ENCODE measurements around the gene CYB5R2.
"Not testable (repeated sequence)": the region's sequence is repeated elsewhere in the genome, so short reads cannot be mapped to it uniquely, and the experiment has no call there.

Gene CYB5R2

DNA sequence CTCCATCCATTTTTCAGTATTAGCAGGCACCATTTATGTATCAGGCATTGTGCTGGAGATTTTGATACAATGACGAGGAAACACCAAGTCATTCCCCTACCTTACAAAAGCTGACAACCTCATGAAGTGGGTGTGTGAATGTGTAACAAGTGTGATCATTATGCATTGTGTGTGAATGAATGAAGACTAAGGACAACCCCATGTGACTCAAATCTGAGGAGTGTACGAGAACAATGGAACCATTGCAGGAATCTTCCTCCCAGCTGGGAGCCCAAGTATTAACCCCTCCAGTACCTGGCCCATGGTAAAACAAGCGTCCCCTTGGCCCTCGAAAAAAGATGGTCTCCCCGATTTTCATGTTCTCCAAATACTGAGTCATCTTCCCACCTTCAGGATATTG lies 4.4 kb downstream of the CYB5R2 start:
- peak; percentile 96 for DNase-seq (ENCODE audit: low spot score)

DNA sequence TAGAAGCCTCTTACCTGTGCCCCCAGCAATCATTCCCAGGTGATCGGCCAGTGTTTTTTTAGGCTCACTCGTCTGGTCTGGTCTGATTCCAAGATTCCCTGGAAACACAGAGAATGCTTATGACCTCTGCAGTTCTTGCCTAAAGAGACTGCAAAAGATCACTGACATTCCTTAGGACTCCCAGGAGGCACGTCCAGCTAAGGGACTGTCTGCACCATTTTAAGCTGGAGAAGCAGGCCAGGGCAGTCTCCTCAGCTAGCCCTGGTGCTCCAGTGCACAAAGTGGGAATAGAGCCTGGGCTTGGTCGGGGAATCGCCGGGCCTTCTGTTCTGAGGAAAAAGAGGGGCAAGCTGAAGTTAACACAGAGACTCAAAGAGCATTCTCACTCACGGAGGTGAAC lies 4.8 kb downstream of the CYB5R2 start:
- no peak for DNase-seq (ENCODE audit: low spot score)

DNA sequence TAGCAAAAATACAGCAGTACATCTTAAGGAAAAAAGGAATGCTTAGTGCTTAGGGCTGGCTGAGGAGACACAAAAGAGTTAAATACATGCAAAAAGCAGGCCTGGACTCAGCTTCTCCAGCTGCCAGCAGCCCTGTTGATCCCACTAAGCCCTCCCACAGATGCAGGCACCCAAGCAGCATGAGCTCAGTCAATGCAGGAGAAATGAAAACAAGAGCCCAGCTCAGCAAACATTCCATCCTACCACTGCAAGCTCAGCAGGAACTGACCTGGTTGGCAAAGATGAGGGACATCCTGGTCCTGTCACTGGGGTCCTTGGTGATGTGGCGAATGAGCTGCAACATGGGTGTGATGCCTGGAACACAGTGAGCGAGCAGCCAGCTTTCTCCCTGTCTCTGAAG lies 5.8 kb downstream of the CYB5R2 start:
- DNase-seq (ENCODE audit: low spot score), result no peak

DNA sequence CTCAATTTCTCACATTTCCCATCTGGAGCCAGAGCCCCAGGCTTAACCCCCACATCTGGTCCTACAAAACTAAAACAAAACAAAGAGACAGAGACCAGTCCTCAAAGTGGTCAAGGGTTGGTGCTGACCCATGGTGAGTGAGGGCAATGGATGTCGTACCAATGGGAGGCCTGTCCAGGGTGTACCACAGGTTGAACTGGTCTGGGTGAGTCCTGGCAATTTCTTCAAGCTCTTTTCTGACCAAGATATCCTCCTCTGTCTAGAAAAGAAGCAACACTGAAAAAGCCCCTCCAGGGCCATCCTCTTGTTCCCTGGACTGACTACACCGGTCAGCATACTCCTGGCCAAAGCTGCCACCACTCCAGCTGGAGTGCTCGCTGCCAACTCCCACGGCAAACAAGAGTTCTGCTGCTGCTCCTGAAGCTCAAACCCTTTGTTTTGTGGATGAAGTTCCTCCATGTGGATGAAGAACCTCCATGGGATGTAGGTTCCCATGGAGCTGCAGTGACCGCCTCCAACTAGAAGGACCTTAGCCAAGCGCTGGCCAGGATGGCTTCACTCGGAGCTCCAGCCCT lies 6.9 kb downstream of the CYB5R2 start:
- no peak for DNase-seq (ENCODE audit: low spot score)

DNA sequence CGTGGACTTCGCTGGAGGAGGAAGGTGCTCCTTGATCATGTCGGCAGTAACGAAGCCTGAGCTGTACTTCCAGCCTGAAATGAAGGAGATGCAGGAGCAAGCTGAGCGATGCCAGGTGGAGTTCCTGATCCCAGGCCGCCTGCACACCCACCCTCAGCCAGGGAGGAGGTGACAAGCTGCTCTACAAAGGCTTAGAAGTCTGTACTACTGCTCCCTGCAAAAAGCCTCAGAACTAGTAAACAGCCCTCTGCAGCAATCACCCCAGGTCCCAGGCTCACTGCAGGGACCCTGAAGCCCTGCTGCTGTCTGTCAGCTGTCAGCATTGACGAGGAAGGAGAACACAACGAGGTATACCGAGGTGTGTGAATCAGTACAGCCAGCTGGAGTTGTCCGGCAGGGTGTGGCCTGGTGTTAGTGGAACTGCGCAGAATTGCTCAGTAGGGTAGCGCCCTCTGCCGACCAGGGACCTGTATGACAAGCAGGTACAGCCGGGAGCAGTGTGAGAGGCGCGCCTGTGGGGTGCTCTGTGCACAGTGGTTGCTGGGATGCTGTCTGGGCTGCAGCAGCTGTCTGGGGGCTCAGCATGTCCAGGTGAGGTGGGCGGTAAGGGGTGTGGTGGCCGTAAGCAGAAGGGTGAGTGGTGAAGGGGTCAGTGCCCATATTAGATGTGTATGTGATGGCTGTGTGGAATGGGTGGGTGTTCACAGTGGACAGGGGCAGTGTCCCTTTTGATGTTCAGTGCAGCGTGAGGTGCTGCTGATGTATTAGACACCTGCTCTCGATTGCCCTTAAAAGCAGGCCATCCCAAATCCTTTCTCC lies 7.6 kb downstream of the CYB5R2 start:
- no peak for DNase-seq (ENCODE audit: low spot score)

DNA sequence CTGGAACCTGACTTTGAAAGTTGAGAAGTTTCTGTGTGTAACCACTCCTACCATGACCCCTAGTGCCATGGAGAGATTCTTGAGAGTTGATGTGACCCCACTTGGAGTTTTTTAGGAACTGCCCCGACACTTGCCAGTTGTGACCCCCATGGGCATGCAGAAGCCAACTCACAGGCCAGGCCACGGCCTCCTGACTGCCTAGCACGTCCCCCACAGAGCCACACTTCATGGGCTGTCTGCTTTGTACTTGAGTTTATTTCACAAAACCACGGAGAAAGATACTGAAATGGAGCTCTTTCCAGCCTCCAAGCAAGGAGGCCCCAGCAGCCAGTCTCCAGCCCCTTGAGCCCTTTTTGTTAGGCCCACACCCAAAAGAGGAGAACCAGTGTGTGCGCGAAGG lies 8.4 kb downstream of the CYB5R2 start:
- DNase-seq (ENCODE audit: low spot score), result no peak

DNA sequence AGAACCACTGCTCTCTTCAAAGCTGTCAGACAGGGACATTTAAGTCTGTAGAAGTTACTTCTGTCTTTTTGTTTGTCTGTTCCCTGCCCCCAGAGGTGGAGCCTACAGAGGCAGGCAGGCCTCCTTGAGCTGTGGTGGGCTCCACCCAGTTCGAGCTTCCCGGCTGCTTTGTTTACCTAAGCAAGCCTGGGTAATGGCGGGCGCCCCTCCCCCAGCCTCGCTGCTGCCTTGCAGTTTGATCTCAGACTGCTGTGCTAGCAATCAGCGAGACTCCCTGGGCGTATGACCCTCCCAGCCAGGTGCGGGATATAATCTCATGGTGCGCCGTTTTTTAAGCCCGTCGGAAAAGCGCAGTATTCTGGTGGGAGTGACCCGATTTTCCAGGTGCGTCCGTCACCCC lies 9.8 kb downstream of the CYB5R2 start:
- not testable (repeated sequence) for DNase-seq (ENCODE audit: low spot score)

DNA sequence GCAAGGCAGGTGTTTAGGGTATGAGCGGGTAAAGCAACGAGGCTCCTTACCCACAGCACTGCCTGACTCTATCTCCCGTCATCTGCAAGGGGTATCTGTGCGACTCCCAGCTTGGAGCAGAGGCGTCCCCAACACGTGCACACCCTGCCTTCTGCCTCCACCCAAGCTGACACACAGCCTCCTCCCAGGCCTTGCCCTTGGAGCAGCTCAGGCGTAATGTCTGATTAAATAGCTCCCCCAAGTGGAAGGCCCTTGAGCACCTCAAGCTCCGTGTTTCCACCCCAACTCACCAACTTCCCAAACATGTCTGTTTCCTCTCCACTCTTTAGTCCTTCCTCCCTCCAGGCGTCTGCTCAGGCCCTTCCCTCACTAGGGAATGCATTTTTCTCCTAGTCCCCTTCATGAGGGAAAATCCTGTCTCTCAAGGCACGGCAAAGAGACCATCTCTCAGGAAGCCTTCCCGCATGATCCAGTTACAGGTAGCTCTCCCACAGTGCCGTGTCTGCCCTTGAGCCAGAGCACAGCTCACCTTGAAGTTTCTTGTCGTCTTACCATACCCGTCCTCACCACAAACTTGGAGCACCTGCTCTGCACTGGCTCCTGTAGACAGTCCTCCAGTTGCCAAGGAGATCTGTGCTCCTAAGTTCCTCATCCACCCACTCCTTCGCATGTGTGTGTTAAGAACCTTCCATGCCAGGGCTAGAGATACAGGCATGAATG lies 15.8 kb downstream of the CYB5R2 start:
- peak; percentile 94 for DNase-seq (ENCODE audit: low spot score)

DNA sequence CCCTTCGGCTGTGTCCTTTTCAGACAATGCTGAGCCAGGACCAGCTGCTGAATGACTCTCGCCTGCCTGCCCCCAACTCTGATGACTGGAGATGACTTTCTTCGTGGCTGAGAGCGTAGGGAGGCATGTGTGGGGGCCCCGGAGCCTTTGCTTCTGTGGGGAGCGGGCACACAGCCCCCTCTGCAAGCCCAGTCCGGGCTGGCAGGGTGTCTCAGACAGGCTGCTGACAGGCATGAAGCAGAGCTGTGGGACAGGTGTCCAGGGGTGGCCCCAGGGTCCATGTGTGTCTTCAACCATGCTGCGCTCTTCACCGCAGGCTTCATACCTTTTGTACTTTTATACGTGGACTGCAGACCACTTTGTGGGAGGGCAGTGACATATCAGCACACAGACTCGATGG lies 16.6 kb downstream of the CYB5R2 start:
- no peak for DNase-seq (ENCODE audit: low spot score)

DNA sequence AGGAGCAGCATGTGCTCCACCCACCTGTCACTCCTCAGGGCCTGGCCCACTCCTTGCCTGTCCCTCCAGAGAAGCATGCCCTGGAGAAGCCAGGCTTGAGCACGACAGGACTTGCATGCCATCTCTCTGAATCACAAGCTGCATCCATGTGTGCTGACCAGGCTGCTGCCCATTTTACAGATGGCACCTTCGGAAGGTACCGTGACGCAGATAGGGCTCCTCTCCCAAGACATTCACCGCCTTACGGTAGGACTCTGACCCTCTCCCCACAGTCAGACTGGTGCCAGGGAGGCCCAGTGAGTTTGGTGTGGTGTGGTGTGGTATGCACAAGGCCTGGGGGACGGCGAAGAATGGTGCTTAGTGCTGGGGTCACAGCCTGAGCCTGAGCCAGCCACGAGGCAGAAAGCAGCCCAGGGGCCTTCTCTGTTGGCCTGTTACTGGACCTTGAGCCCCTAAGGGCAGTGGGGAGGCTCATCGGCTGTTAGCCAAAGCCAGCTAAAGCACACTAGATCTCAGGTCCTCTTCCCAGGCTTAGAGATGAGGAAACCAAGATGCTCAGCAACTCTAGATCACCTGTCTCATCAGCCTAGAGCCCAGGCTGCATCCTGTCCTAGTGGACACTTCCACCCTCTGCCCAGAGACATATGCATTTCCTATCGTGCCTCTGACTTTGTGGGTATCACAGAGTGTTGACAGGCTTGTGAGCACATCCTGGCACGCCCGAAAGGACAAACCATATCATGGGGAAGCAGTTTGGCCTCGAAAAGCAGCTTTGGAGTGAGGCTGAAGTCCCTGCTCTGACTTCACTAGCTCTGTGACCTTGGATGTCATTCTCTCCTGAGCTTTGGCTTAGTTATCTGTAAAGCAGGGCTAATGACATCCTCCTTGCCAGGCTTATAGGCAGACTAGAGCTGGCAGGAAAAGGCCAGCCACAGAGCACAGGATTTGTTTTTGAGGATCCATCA lies 17.8 kb downstream of the CYB5R2 start:
- DNase-seq (ENCODE audit: low spot score), result no peak

DNA sequence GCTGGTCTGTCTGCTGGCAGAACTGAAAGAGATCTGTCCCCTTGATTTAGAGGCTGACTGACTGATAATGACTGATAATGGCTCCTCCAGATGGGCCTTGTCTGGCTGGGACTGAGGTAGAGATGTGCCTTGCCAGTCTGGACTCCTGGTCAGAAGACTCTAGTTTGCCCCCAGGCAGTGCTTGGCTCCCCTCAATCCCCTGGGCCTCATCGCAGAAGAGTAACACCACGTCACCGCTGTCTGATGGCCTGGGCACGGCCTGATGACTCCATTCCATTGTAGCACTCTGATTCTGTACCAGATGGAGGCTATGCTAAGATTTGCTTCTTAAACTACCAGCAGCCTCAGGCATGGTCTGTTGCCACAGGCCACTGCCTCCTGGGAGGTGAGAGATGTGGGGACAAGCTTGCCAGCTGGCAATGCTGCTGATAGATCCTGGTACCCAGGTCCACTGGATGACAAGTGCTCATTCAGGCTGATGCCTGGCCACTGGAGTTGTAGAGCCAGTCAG lies 19.1 kb downstream of the CYB5R2 start:
- peak; percentile 73 for DNase-seq (ENCODE audit: low spot score)

DNA sequence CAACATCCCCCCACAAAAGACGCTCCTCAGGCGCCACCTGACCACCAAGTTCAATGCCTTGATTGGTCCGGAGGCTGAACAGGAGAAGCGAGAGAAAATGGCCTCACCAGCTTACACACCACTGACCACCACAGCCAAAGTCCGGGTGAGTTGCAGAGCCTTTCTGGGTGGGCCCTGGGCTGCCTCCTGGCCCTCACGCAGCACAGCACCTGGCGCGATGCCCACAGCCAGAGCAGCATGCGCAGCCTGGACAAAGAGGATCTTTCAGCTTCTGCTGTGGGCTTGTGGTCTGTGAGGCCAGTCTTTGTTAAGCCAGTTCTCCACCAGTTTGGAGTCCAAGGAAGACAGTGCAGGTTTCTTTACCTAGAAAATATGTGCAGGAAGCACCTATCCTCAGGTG lies 21.6 kb downstream of the CYB5R2 start:
- peak; percentile 87 for DNase-seq (ENCODE audit: low spot score)

DNA sequence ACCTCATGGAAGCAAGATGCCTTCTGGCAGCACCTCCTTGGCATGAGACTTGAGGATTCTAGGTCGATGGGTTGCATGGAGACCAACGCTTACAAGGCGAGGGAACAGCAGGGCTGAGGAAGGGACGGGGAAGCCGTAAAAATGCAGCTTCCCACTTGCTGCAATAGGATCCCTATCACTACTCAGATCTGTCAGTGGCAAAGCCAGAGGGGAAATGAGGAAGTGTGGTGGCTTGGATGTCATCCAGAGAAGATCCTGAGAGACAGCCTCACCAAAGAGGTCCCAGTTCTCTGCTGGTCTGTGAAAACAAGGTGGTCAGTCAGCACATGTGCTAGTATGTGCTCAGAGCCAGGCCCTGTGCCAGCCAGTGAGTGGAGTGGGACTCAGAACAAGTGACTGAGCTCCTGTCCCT lies 22.2 kb downstream of the CYB5R2 start:
- DNase-seq (ENCODE audit: low spot score), result peak; percentile 80

DNA sequence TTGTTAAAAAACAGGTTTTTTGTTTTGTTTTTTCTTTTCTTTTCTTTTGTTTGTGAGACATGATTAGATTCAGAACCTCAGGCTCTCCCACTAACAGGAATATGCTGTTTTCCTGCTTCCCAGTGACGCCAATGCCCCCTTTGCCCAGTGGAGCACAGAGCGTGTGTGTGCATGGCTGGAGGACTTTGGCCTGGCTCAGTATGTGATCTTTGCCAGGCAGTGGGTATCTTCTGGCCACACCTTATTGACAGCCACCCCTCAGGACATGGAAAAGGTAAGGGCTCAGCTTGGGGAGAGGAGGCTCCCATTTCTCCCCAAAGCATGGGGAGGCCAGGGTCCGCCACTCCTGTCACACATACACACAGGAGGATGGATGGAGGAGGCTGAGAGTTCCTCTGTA lies 25.0 kb downstream of the CYB5R2 start:
- DNase-seq (ENCODE audit: low spot score), result no peak

DNA sequence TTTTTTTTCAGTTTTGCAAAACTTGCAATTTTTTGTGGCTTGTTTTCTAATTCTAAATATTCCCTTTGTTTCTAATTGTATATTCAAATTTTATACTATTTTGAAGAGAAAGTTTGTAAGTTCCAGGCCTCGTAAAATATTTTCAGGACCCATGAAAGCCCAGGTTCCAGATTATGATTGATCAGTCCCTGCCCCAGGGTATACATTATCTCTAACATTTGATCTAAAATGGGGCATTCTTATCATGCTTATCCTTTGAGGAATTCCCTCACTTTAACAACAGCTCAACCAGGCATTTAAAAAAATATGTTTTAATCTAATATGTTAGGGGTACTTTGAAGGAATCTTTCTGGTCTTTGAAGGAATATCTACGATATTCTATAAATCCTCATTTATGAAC lies 26.4 kb downstream of the CYB5R2 start:
- no peak for DNase-seq (ENCODE audit: low spot score)

DNA sequence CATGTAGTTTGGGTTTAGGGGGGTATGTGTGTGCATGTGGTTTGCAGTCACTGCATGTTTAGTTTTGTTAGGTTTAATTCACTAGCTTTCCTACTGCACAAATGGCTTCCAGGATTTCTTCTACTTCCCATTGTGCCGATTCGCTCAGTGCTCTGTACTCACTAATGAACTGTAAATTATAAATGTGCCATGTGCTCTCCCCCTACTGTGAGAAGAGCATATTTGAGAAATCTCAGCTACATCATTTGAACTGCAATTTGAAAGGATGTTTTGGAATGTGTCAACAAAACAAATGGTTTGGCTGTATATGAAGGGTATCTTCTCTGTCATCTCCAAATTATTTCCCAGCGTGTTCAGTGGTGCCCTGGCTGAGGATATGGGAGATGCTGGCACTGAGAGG lies 28.1 kb downstream of the CYB5R2 start:
- DNase-seq (ENCODE audit: low spot score), result no peak

DNA sequence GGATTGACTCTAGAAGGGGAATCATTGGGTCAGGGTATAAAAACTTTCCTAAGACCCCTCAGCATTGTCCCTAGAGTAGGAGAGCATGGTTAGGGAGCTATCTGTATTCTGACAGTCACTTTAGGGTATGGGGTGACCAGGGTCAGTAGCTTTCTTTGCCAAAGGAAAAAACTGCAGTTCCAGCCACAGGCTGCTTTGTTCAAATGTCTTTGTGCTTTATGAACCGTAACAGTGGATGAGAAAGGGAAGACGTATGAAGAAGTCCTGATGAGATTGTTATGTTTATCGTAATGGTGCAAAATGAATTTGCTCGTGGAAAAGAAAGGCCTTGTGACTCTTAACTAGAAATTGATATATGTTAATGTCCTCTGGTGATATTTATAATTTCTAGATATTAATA lies 30.0 kb downstream of the CYB5R2 start:
- peak; percentile 62 for DNase-seq (ENCODE audit: low spot score)

DNA sequence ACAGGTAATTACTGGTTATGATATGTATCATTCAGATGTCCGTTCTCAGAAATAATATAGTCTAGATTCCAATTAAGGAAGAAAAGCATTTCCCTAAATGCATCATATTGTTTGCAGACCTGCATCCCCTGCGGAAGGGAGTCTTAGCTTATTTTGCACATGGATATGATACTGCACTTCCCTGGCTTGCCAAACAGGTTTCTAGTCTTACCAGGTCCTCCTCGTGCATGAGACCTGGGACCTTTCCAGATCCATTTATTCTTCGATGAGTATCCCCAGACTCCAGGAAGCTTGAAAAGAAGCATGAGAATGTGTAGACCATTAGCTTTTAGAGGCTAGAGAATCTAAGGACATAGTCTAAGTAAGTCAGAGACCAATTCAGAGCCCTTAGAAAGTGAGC lies 30.6 kb downstream of the CYB5R2 start:
- DNase-seq (ENCODE audit: low spot score), result no peak

DNA sequence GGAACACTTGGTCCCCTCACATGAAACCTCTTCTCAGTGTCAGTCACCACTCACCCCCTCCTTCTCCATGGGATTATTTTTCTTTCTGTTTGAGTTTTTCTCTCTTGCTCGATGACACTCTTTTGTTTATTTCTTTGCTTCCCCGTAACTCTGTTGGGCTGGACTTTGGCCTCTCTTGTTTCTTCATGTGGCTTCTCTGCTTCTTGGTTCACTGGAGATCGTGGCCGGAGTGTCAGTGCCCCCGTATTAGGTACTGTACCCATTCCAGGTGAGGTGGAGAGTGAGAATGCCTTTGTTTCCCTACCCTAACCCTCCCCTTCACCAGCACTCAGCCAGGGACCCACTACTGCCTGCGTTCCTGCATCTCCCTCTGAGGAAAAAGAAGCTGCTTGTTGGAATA lies 32.5 kb downstream of the CYB5R2 start:
- no peak for DNase-seq (ENCODE audit: low spot score)

DNA sequence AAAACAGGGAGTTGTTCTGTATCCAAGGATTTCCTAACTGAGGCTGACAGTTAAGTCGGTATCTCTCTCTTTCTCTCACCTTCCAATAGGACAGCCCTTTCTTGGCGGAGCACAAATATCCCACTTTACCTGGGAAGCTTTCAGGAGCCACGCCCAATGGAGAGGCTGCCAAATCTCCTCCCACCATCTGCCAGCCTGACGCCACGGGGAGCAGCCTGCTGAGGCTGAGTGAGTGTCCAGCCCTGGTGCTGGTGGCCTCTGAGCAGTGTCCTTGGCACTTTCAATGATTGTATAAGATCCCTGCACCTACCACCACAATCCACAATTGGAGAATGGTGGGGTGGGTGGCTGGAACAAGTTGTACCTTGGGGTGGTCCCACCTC lies 33.7 kb downstream of the CYB5R2 start:
- DNase-seq (ENCODE audit: low spot score), result no peak

DNA sequence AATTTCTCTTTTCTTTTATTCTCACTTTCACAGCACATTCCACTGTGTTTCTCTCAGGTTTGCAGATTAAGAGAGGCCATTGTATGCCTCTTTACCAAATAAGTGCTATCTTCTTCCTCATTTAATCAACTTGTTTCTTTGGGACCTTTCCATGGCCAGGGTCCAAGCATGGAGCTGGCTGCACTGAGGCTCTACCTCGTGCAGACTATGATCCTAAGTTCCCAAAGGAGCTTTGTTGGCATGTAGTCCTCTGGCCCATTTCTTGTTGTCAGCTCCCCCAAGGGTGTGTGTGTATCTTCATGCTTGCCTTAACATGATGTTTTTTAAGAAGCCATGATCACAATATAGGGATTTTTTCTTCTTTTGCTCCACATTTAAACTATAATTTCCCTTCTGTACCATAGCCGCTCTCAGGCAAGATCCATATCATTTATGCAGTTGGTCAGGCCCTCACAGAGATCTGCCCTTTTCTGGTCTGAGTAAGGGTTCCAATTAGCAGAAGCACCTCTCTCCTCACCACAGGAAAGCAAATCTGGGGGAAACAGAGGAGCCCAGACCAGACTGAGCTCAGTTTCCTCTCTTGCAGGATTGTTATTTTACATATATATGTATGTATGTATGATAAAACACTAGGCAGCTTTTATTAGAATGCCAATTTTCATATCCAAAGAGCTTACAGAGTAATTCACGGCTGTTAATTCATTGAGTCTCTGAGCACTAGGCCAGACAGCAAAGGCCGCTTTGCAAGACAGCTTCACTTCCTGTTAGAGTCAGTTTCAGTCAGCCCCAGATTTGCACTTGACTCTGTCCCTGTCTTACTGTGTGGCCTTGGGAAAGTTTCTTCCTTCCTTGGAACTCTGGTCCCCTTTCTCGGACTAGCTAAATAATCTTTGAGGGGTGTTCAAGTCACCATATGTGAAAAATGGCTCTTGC lies 34.3 kb downstream of the CYB5R2 start:
- no peak for DNase-seq (ENCODE audit: low spot score)

Data from pons (tissue), 1 donor.